CD14-positive monocyte (primary cell): ENCODE data around the gene RFX4. TPM values are rescaled to one million over a fixed set of nuclear protein-coding genes. Genes with fewer than 3 reads are reported as not detected.
A peak's percentile ranks its signal among the peaks of the same experiment; 100 is the strongest.

Experiments
- DNase-seq, 3 donors: peaks; one replicate each; pipeline ENCODE4 v3.0.0-alpha.2; 2011 to 2022
- H2AFZ ChIP-seq: 2 replicates; pipeline ENCODE4 v1.6.0; 2012; ENCODE audit warnings: mild to moderate bottlenecking, low read depth, low read length, inconsistent platforms; ENCODE audit not compliant: insufficient read depth, poor library complexity, severe bottlenecking
- H3K27ac ChIP-seq, 2 donors: 1 replicate in 1 of 2; 2 replicates in 1 of 2; pipeline ENCODE4 v1.5.1; 2012 to 2013; ENCODE audit warnings: low read length in 2 of 2, control low read depth in 1 of 2, inconsistent platforms in 1 of 2, low read depth in 1 of 2, mild to moderate bottlenecking in 1 of 2
- H3K27me3 ChIP-seq, 2 donors: one replicate each; pipeline versions ENCODE4 v1.6.0 to v1.6.1; 2011 to 2013; ENCODE audit warnings: low read length in 2 of 2; ENCODE audit not compliant: control insufficient read depth in 2 of 2, insufficient read depth in 2 of 2
- H3K36me3 ChIP-seq, 2 donors: replicated peaks in 1 of 2; 1 replicate in 1 of 2; 2 replicates in 1 of 2; pipeline versions ENCODE4 v1.5.1 to v1.6.1; 2012 to 2013; ENCODE audit warnings: low read length in 2 of 2, control low read depth in 1 of 2, inconsistent platforms in 1 of 2, mild to moderate bottlenecking in 1 of 2; ENCODE audit not compliant: insufficient read depth in 2 of 2, control insufficient read depth in 1 of 2
- H3K4me1 ChIP-seq, 2 donors: 1 replicate in 1 of 2; 2 replicates in 1 of 2; pipeline versions ENCODE4 v1.5.1 to v1.6.1; 2012 to 2013; ENCODE audit warnings: low read length in 2 of 2, control low read depth in 1 of 2, inconsistent platforms in 1 of 2, mild to moderate bottlenecking in 1 of 2, moderate library complexity in 1 of 2; ENCODE audit not compliant: insufficient read depth in 2 of 2, control insufficient read depth in 1 of 2
- H3K4me2 ChIP-seq: replicated peaks from 2 replicates; pipeline ENCODE3; 2012; ENCODE audit warnings: low read length, moderate library complexity, mild to moderate bottlenecking; ENCODE audit not compliant: poor library complexity, severe bottlenecking; ENCODE audit errors: extremely low read depth
- H3K4me3 ChIP-seq, 3 experiments: fragments of 200-600 bp in 1 of 3; sonication (generic) in 1 of 3; replicated peaks in 1 of 3; 1 replicate in 2 of 3; 2 replicates in 1 of 3; pipeline ENCODE4 v1.5.1; 2011 to 2013; ENCODE audit warnings: low read length in 3 of 3, mild to moderate bottlenecking in 3 of 3, control low read depth in 2 of 3, low read depth in 2 of 3, inconsistent platforms in 1 of 3, moderate library complexity in 1 of 3
- H3K79me2 ChIP-seq: 2 replicates; pipeline ENCODE4 v1.6.0; 2012; ENCODE audit warnings: mild to moderate bottlenecking, control low read depth, inconsistent platforms, low read length, moderate library complexity; ENCODE audit not compliant: insufficient read depth
- H3K9ac ChIP-seq: 2 replicates; pipeline ENCODE4 v1.6.0; 2017; ENCODE audit warnings: low read length, mild to moderate bottlenecking; ENCODE audit not compliant: insufficient read depth, poor library complexity, severe bottlenecking
- H3K9me3 ChIP-seq, 2 donors: replicated peaks in 1 of 2; 1 replicate in 1 of 2; 2 replicates in 1 of 2; pipeline versions ENCODE4 v1.5.1 to v1.6.1; 2012 to 2013; ENCODE audit warnings: low read length in 2 of 2, control low read depth in 1 of 2; ENCODE audit not compliant: control insufficient read depth in 1 of 2, insufficient read depth in 1 of 2
- H4K20me1 ChIP-seq: 2 replicates; pipeline ENCODE4 v1.6.0; 2012; ENCODE audit warnings: mild to moderate bottlenecking, low read length, control low read depth, moderate library complexity; ENCODE audit not compliant: insufficient read depth
- H3K27ac Mint-ChIP-seq, 7 donors: one replicate each; pipeline ENCODE4 v1.8.0; 2020; ENCODE audit warnings: mild to moderate bottlenecking in 7 of 7, mixed read lengths in 7 of 7, moderate library complexity in 6 of 7, inconsistent platforms in 2 of 7
- H3K27me3 Mint-ChIP-seq, 3 donors: one replicate each; pipeline ENCODE4 v1.8.0; 2021 to 2022; ENCODE audit warnings: low read depth in 3 of 3, mild to moderate bottlenecking in 3 of 3, mixed read lengths in 3 of 3, moderate library complexity in 3 of 3, inconsistent platforms in 1 of 3
- H3K36me3 Mint-ChIP-seq, 2 donors: one replicate each; pipeline ENCODE4 v1.8.0; 2020; ENCODE audit warnings: mixed read lengths in 2 of 2, inconsistent platforms in 1 of 2, mild to moderate bottlenecking in 1 of 2
- H3K4me1 Mint-ChIP-seq: one replicate; pipeline ENCODE4 v1.8.0; 2020; ENCODE audit warnings: mild to moderate bottlenecking, mixed read lengths
- H3K4me3 Mint-ChIP-seq, 2 donors: one replicate each; pipeline ENCODE4 v1.8.0; 2020; ENCODE audit warnings: mild to moderate bottlenecking in 2 of 2, mixed read lengths in 2 of 2, moderate library complexity in 1 of 2
- H3K9me3 Mint-ChIP-seq, 7 donors: one replicate each; pipeline ENCODE4 v1.8.0; 2020 to 2022; ENCODE audit warnings: mixed read lengths in 7 of 7, mild to moderate bottlenecking in 6 of 7, moderate library complexity in 6 of 7, inconsistent platforms in 2 of 7
- WGBS: methylation state at CpG from one replicate; pipeline ENCODE4 v1.1.5; 2013; ENCODE audit warnings: missing lambda C conversion rate; ENCODE audit not compliant: insufficient coverage; 5-methylcytosine and 5-hydroxymethylcytosine counted together
- intact Hi-C, 2 donors: fragments of 100-400 bp; cut with micrococcal nuclease; formaldehyde crosslinking; loops; one replicate each; pipeline versions ENCODE4 v1.15.0 to v1.15.1; 2023
- polyA minus RNA-seq: library from RNA; depleted of rRNA, polyadenylated mRNA; stranded (reverse); fragments of >200 nt; gene quantifications from 2 replicates; pipeline ENCODE4 v1.2.3, GENCODE V29; 2012
- polyA plus RNA-seq, 3 donors: library from polyadenylated mRNA; depleted of rRNA in 1 of 3; unstranded in 2 of 3; stranded (reverse) in 1 of 3; fragments of 300-500 nt in 2 of 3; fragments of >200 nt in 1 of 3; fragmentation: Illumina TruSeq in 2 of 3; gene quantifications; 1 replicate in 2 of 3; 2 replicates in 1 of 3; pipeline ENCODE4 v1.2.3, GENCODE V29; 2012 to 2021
- total RNA-seq, 12 experiments: library from RNA in 1 of 12; stranded (reverse) in 1 of 12; fragments of 120-200 nt in 1 of 12; gene quantifications; one replicate each; pipeline ENCODE4 v1.2.4 and lab custom pipeline; 2013 to 2026; ENCODE audit warnings: mixed read lengths in 6 of 12, inconsistent platforms in 1 of 12
- TF ChIP-seq, protein P1 (sequence below): fragments of 200-600 bp; IDR thresholded peaks from one replicate; pipeline ENCODE4 v1.8.0; 2022; ENCODE audit warnings: antibody characterized with exemption, mild to moderate bottlenecking

The RFX4 gene
- not detected for total RNA-seq (2013)
- polyA plus RNA-seq: not detected
- not detected in 2 replicates for polyA minus RNA-seq
- 0 to 1.8 (median 0.06) reads per million in 11 experiments for total RNA-seq (lab: John Stamatoyannopoulos, UW)

DNA sequence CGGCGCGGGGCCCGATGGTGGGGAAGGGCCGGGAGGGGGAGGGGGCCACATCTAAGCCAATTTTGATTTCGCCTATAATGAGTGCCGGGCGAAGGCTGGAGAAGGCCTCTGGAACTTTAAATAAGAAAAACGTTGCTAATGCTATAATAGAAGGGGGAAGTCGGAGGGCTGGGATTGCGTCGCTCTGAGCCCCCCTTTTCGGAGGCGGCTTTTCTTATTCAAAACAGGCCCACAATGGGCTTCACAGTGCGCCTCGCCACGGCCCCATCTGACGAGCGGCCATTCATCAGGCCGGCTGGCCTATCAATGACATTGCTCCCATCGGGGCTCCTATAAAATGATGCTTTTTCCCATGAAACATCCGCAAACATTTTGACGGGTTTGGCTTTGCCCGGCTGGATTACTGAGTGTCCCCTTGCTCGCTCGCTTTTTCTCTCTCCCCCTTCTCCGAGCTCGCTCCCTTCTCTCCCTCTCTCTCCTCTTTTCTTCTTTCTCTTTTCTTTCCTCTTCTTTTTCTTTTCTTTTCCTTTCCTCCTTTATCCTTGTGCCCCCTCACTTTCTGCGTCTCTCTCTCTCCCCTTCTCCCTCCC lies at the start of gene RFX4:
Gene RFX4, plus strand, starts transcription at position 364 of the 590 bp plus-strand sequence. CDS start 317 bp downstream, outside the sequence.
- WGBS: 3% methylated on average over 23 of the region's 29 CpGs
- Histone ChIP-seq H3K4me3 (no peak within 1 kb of the TSS), H3K27ac (no peak within 1 kb of the TSS), H3K9ac (no peak within 1 kb of the TSS), H3K36me3 (no peaks in the 10 kb centered on the region), H3K79me2 (no peaks in the 10 kb centered on the region), H4K20me1 (no peaks in the 10 kb centered on the region), H3K9me3 (peaks cover 0 to 38% of the 10 kb centered on the region in 2 donors), H3K4me2 (peak within 1 kb of the TSS; percentile 22), H2AFZ (no peak within 1 kb of the TSS), H3K27me3 (peaks cover 67 to 96% of the 10 kb centered on the region in 2 donors), H3K4me1 (no peaks in the 10 kb centered on the region)
- Mint-ChIP-seq H3K27me3 (peaks cover 89 to 96% (median 90%) of the 10 kb centered on the region in 3 donors), H3K4me3 (peak within 1 kb of the TSS in 1 of 2 donors; percentile 83), H3K4me1 (peaks cover 5% of the 10 kb centered on the region), H3K9me3 (peaks cover 0 to 13% (median 5%) of the 10 kb centered on the region in 7 donors), H3K27ac (no peak within 1 kb of the TSS), H3K36me3 (peaks cover 0 to 3% of the 10 kb centered on the region in 2 donors)
- TF ChIP-seq, protein P1, sequence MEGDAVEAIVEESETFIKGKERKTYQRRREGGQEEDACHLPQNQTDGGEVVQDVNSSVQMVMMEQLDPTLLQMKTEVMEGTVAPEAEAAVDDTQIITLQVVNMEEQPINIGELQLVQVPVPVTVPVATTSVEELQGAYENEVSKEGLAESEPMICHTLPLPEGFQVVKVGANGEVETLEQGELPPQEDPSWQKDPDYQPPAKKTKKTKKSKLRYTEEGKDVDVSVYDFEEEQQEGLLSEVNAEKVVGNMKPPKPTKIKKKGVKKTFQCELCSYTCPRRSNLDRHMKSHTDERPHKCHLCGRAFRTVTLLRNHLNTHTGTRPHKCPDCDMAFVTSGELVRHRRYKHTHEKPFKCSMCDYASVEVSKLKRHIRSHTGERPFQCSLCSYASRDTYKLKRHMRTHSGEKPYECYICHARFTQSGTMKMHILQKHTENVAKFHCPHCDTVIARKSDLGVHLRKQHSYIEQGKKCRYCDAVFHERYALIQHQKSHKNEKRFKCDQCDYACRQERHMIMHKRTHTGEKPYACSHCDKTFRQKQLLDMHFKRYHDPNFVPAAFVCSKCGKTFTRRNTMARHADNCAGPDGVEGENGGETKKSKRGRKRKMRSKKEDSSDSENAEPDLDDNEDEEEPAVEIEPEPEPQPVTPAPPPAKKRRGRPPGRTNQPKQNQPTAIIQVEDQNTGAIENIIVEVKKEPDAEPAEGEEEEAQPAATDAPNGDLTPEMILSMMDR: no peak
- intact Hi-C loops: no loop called here
- DNase-seq: no peak

DNA sequence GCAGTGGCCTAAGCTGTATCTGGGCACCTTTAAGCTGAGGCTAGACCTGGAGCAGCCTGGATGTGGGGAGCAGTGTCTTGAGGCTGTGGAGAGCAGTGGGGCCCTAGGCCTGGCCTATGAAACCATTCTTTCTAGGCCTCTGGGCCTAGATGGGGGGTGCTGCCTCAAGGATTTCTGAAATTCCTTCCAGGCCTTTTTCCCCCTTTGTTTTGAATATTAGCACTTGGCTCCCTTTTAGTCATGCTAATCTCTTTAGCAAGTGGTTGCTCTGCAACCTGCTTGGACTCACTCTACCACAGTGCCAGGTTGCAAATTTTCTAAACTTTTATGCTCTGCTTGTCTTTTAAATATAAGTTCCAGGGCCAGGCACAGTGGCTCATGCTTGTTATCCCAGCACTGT lies 41.6 kb upstream of the RFX4 start:
- no peaks in the 10 kb centered on the region for H3K4me1 ChIP-seq

More for the DNA sequence above, 41.6 kb upstream of the RFX4 start:
- no peak overlapping the region for H3K9ac ChIP-seq
- intact Hi-C loops: no loop called here
- H3K36me3 ChIP-seq: no peaks in the 10 kb centered on the region
- H3K9me3 ChIP-seq: peaks cover 0 to 6% of the 10 kb centered on the region in 2 donors
- Mint-ChIP-seq H3K9me3 (peaks cover 2 to 15% (median 7%) of the 10 kb centered on the region in 7 donors), H3K27ac (no peak overlapping the region), H3K27me3 (peaks cover 0 to 6% (median 2%) of the 10 kb centered on the region in 3 donors), H3K4me1 (no peaks in the 10 kb centered on the region), H3K36me3 (no peaks in the 10 kb centered on the region), H3K4me3 (no peak overlapping the region)
- H3K79me2 ChIP-seq: no peaks in the 10 kb centered on the region
- no peak for DNase-seq
- no peak overlapping the region for H3K4me2 ChIP-seq
- H3K4me3 ChIP-seq: no peak overlapping the region
- H2AFZ ChIP-seq: no peak overlapping the region
- no peaks in the 10 kb centered on the region for H4K20me1 ChIP-seq
- TF ChIP-seq, protein P1: no peak
- H3K27me3 ChIP-seq: no peaks in the 10 kb centered on the region
- no peak overlapping the region for H3K27ac ChIP-seq
